Thoracic aorta (tissue), 2 donors: ENCODE results near the gene ISG15. TPM values are rescaled to one million over a fixed set of nuclear protein-coding genes. Genes with fewer than 3 reads are reported as not detected.
"Not testable (repeated sequence)": the region's sequence is repeated elsewhere in the genome, so short reads cannot be mapped to it uniquely, and the experiment has no call there.

Experiments used
- ATAC-seq: fragments of 150-250 bp; one replicate; pipeline ENCODE4 v1.8.0; 2017; ENCODE audit warnings: low read depth; ENCODE audit not compliant: insufficient number of reproducible peaks, low FRiP score
- DNase-seq: peaks from one replicate; pipeline ENCODE4 v3.0.0-alpha.2; 2020; ENCODE audit warnings: low spot score
- H3K27ac ChIP-seq, 2 donors: fragments of 200-600 bp; sonication (generic); 1 replicate in 1 of 2; 2 replicates in 1 of 2; pipeline ENCODE4 v1.5.1; 2016; ENCODE audit warnings: mild to moderate bottlenecking in 2 of 2, moderate library complexity in 2 of 2
- H3K27me3 ChIP-seq: fragments of 200-600 bp; sonication (generic); replicated peaks from 2 replicates; pipeline ENCODE4 v1.6.0; 2016; ENCODE audit warnings: mild to moderate bottlenecking; ENCODE audit not compliant: insufficient read depth
- H3K36me3 ChIP-seq: fragments of 200-600 bp; sonication (generic); one replicate; pipeline ENCODE4 v1.5.1; 2016
- H3K4me1 ChIP-seq, 2 donors: fragments of 200-600 bp; sonication (generic); 1 replicate in 1 of 2; 2 replicates in 1 of 2; pipeline versions ENCODE4 v1.5.1 to v1.6.0; 2016; ENCODE audit warnings: low read depth in 2 of 2, mild to moderate bottlenecking in 1 of 2; ENCODE audit not compliant: control insufficient read depth in 1 of 2
- H3K4me3 ChIP-seq: fragments of 200-600 bp; sonication (generic); 2 replicates; pipeline ENCODE4 v1.5.1; 2016; ENCODE audit warnings: mild to moderate bottlenecking
- H3K9me3 ChIP-seq: fragments of 200-600 bp; sonication (generic); 2 replicates; pipeline ENCODE4 v1.5.1; 2016
- total RNA-seq, 2 donors: library from RNA; depleted of rRNA; stranded (reverse); fragments of >200 nt; gene quantifications; one replicate each; pipeline versions ENCODE4 v1.1.0 to v1.2.3, GENCODE V29; 2016
- TF ChIP-seq, protein P1 (sequence below): fragments of 200-600 bp; sonication (generic); IDR thresholded peaks from one replicate; pipeline ENCODE4 v1.5.1; 2019; ENCODE audit warnings: antibody characterized with exemption

Gene ISG15
- total RNA-seq, 2 donors from 2014 or later = 31.5 to 104 TPM

DNA sequence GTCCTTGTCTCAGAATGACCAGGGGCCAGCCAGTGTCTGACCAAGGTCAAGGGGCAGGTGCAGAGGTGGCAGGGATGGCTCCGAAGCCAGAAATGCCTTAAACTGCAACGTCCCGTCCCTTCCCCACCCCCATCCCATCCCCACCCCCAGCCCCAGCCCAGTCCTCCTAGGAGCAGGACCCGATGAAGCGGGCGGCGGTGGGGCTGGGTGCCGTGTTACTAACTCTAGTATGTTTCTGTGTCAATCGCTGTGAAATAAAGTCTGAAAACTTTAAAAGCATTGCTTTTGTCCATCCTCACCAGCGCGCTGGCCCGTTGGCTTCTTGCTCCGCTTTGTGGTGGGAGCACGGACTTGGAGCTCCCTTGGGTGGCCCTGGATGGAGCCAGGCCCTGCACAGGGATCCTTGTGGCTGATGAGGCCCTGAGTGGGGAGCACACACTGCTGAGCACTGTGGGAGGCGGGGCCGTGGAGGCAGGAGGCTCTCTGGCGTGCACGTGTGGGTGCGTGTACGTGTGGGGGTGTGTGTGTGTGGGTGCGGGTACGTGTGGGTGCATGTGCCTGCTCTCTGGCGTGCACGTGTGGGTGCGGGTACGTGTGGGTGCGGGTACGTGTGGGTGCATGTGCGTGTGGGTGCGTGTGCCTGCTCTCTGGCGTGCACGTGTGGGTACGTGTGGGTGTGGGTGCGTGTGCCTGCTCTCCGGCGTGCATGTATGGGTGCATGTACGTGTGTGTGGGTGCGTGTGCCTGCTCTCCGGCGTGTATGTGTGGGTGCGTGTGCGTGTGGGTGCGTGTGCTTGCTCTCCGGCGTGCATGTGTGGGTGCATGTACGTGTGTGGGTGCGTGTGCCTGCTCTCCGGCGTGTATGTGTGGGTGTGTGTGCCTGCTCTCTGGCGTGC is 42.8 kb downstream of the ISG15 start:
- no peak overlapping the region for H3K27ac ChIP-seq
- H3K36me3 ChIP-seq = peaks cover 3% of the 10 kb centered on the region
- H3K4me1 ChIP-seq = peaks cover 9 to 17% of the 10 kb centered on the region in 2 donors
- TF ChIP-seq, protein P1, sequence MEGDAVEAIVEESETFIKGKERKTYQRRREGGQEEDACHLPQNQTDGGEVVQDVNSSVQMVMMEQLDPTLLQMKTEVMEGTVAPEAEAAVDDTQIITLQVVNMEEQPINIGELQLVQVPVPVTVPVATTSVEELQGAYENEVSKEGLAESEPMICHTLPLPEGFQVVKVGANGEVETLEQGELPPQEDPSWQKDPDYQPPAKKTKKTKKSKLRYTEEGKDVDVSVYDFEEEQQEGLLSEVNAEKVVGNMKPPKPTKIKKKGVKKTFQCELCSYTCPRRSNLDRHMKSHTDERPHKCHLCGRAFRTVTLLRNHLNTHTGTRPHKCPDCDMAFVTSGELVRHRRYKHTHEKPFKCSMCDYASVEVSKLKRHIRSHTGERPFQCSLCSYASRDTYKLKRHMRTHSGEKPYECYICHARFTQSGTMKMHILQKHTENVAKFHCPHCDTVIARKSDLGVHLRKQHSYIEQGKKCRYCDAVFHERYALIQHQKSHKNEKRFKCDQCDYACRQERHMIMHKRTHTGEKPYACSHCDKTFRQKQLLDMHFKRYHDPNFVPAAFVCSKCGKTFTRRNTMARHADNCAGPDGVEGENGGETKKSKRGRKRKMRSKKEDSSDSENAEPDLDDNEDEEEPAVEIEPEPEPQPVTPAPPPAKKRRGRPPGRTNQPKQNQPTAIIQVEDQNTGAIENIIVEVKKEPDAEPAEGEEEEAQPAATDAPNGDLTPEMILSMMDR = no peak
- H3K9me3 ChIP-seq = no peaks in the 10 kb centered on the region
- no peak for ATAC-seq
- H3K4me3 ChIP-seq = no peak overlapping the region
- DNase-seq = no peak
- H3K27me3 ChIP-seq = peaks cover 14% of the 10 kb centered on the region

DNA sequence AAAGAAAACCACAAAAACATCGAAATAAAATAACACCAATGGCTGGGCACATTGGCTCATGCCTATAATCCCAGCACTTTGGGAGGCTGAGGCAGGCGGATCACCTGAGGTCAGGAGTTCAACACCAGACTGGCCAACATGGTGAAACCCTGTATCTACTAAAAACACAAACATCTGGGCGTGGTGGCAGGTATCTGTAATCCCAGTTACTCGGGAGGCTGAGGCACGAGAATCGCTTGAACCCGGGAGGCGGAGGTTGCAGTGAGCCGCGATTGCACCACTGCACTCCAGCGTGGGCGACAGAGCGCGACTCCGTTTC is 44.4 kb downstream of the ISG15 start:
- DNase-seq, H3K27ac ChIP-seq, H3K9me3 ChIP-seq, H3K36me3 ChIP-seq, ATAC-seq, H3K4me3 ChIP-seq: not testable (repeated sequence)
- Histone ChIP-seq H3K27me3 (peaks cover 16% of the 10 kb centered on the region), H3K4me1 (peaks cover 9 to 17% of the 10 kb centered on the region in 2 donors)

DNA sequence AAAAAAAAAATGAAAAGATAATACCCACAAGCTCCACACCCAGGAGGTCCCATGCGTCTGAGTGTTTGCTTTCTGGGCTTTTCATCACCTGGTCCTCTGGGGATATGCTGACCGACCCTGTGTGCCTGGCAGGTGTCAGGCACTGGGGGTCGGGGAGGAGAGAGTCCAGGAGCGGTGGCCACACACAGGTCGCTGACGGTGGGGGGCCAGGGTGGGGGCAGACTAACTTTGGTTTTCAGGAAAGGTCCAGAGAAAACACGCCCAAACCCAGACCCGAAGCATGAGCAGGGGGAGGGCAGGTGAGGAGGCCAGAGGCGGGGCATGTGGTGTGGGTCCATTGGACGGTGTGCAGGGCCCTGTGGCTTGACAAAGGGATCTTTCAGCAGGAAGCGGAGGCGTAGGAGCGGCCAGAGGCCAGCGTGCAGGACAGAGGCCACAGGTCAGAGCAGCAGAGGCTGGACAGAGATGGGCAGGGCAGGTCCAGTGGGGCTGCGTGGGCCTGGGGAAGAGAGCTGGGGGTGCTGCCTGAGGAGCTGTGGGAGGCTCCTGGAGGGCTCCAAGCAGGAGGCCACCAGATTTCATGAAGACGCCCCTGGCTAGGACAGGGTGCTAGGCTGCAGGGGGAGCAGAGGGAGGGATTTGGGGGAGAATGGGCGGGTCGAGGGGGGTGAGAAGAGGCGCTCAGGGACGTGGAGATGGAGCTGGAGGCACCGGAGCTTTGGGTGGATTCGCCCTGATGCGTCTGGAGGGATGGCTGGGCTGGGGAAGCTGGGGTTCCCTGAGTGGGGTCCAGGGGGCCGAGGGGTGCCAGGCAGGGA is 45.0 kb downstream of the ISG15 start:
- no peak overlapping the region for H3K27ac ChIP-seq
- peak overlapping the region; percentile 78 for H3K4me3 ChIP-seq
- H3K27me3 ChIP-seq = peaks cover 20% of the 10 kb centered on the region
- ATAC-seq (no peak), DNase-seq (no peak)
- peaks cover 9 to 17% of the 10 kb centered on the region in 2 donors for H3K4me1 ChIP-seq
- peaks cover 3% of the 10 kb centered on the region for H3K36me3 ChIP-seq
- TF ChIP-seq, protein P1 = no peak
- no peaks in the 10 kb centered on the region for H3K9me3 ChIP-seq

DNA sequence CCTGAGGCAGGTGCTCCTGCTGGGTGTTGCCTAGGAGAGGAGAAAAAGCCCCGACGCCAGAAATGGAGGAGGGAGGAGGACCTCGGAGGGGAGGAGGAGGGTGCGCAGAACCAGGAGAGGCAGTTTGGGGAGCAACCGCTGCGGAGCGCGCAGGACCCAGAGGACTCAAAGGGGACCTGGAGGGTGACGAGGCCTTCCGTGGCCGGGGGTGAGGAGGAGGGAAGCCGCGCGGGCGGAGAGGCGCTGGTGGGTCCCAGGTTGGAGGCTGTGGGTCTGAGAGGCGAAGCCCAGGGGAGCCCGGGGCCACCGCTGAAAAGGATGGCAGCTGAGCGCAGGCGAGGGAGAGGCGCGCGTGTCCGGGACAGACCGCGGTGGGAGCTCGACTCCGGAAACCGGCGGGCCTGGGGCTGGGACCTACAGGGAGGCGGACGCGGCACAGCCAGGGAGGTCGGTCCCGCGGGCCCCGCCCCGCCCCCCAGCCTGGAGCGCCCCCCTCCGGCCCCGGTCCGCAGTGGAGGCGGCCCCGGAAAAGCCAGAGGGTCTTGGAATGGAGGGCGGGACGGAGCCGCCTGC is 45.7 kb downstream of the ISG15 start:
- Histone ChIP-seq H3K9me3 (no peaks in the 10 kb centered on the region), H3K27ac (no peak overlapping the region), H3K4me1 (peaks cover 9 to 19% of the 10 kb centered on the region in 2 donors), H3K4me3 (peak overlapping the region; percentile 78), H3K36me3 (no peaks in the 10 kb centered on the region), H3K27me3 (peaks cover 20% of the 10 kb centered on the region)
- TF ChIP-seq, protein P1 = peak; percentile 18
- DNase-seq (no peak), ATAC-seq (no peak)

DNA sequence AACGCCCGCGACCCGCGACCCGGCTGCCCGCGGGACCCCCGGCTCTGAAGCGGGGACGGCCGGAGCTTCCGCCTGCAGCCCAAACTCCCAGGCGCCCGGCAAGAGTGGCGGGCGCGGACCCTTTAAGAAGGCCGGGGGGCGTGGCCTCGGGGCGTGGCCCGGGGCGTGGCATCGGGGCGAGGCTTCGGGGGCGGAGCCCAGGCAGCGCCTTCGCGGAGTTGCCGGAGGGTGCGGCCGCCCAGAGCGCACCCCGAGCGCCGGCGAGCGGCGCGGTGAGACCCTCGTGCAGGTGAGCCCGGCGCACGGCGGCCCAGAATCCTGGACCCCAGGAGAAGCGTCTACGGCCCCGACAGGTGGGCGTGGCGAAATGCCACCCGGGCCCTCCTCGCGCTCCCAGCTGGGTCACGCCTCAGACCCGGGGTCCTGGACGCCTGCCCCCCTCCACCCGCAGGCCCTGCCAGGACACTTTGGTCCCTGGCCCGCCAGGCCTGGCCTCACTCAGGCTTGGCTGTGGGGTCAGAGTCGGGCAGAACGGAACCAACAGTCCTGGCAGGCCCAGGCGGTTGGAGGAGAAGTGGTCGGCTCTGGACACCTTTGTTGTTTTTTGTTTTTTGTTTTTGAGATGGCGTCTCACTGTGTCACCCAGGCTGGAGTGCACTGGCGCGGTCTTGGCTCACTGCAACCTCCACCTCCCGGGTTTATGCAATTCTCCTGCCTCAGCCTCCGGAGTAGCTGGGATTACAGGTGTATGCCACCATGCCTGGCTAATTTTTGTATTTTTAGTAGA is 46.4 kb downstream of the ISG15 start:
- Histone ChIP-seq H3K9me3 (no peaks in the 10 kb centered on the region), H3K36me3 (no peaks in the 10 kb centered on the region), H3K27me3 (peaks cover 20% of the 10 kb centered on the region), H3K4me3 (peak overlapping the region; percentile 78), H3K4me1 (peaks cover 9 to 22% of the 10 kb centered on the region in 2 donors), H3K27ac (no peak overlapping the region)
- DNase-seq = peak; percentile 38
- no peak for ATAC-seq
- TF ChIP-seq, protein P1 = no peak
